ENCODE results near the gene PRND. TPM values are rescaled to one million over a fixed set of nuclear protein-coding genes. Genes with fewer than 3 reads are reported as not detected.

The PRND gene
- total and polyA plus RNA-seq, 2 of the 8 experiments (the other 6 are each of a cell fraction or from before 2014, with no cell fraction given) = 0.09 to 0.11 TPM

DNA sequence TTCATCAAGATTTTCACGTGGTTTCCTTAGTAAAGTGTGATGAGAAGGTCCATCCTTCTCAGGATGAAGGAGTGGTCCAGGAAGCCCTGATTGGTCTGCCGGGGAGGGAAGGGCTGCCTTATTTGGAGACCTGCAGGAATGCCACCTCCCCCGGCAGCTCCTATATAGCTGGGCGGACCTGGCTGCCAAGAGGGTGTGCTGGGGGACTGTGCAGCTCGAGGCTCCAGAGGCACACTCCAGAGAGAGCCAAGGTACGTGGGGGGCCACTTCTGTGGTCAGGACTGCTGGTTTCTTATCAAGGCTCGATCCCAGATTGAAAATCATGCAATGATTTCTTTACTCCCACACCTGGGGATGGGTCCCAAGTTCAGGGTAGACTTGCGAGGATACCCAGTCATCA is at the start of gene PRND (continued):
- no peak for TF ChIP-seq SUZ12 (IDR thresholded peaks at IDR 0.05; ENCODE audit: low read length)
- TF ChIP-seq CEBPB (IDR thresholded peaks at IDR 0.05; ENCODE audit: low read depth, low read length) = no peak
- TF ChIP-seq EP300 (IDR thresholded peaks at IDR 0.05; ENCODE audit: borderline replicate concordance in 1 of 2, low read depth in 2 of 2, low read length in 2 of 2) = no peak
